Fibroblast of lung (primary cell): ENCODE results near the gene ARHGEF10L.

Experiments
- EZH2 ChIP-seq: IDR thresholded peaks from 2 replicates; pipeline ENCODE4 v1.5.1; 2012; ENCODE audit warnings: low read length, control low read depth, mild to moderate bottlenecking; ENCODE audit errors: missing control alignments
- TF ChIP-seq, protein P1 (sequence below), 2 donors: IDR thresholded peaks in 1 of 2; conservative IDR thresholded peaks in 1 of 2; 1 replicate in 1 of 2; 2 replicates in 1 of 2; pipeline ENCODE4 v1.5.1; 2011 to 2012; ENCODE audit warnings: low read length in 2 of 2, control low read depth in 1 of 2, inconsistent platforms in 1 of 2, low read depth in 1 of 2, mild to moderate bottlenecking in 1 of 2

DNA sequence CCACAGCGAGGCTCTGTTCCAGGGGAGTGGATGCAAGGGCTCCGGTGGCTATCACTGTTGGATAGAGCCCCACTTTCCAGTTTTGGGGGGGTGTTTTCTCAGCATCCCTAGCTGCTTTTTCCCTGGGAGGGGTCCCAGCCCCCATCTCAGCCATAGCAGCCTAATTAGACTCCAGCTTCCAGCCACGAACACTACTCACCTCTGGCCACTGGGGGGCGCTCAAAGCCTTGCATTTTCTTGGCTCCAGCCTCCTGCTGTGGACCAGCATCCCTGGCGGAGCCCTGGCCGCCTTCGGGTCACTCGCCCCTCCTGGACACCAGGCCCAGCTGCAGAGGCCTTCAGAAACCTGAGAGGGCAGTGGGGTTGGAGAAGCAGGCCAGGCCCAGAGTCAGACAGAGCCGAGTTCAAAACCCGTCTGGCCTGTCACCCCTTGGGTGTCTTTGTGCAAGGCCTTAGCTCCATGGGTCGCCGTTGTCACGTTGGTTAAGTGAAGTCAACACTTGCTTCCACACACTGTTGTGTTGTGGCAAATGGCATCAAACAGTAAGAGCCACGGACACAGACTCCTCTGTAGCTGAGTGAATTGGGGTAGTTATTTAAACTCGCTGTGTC lies 122.2 kb downstream of the ARHGEF10L start:
- TF ChIP-seq, protein P1, sequence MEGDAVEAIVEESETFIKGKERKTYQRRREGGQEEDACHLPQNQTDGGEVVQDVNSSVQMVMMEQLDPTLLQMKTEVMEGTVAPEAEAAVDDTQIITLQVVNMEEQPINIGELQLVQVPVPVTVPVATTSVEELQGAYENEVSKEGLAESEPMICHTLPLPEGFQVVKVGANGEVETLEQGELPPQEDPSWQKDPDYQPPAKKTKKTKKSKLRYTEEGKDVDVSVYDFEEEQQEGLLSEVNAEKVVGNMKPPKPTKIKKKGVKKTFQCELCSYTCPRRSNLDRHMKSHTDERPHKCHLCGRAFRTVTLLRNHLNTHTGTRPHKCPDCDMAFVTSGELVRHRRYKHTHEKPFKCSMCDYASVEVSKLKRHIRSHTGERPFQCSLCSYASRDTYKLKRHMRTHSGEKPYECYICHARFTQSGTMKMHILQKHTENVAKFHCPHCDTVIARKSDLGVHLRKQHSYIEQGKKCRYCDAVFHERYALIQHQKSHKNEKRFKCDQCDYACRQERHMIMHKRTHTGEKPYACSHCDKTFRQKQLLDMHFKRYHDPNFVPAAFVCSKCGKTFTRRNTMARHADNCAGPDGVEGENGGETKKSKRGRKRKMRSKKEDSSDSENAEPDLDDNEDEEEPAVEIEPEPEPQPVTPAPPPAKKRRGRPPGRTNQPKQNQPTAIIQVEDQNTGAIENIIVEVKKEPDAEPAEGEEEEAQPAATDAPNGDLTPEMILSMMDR (conservative IDR thresholded peaks at IDR 0.05 in 1 of 2, IDR thresholded peaks at IDR 0.05 in 1 of 2; ENCODE audit: low read depth in 1 of 2, low read length in 2 of 2): peak; percentile 83 to 90
- TF ChIP-seq EZH2: no peak
